Suprapubic skin (tissue), 4 donors: ENCODE data around the gene EYA3. TPM values are rescaled to one million over a fixed set of nuclear protein-coding genes. Genes with fewer than 3 reads are reported as not detected.
"Not testable (repeated sequence)": the region's sequence is repeated elsewhere in the genome, so short reads cannot be mapped to it uniquely, and the experiment has no call there.

Experiments used
- DNase-seq, 2 donors: peaks; one replicate each; pipeline ENCODE4 v3.0.0-alpha.2; 2019; ENCODE audit warnings: low spot score in 2 of 2
- H3K27ac ChIP-seq: fragments of 200-600 bp; sonication (generic); one replicate; pipeline ENCODE4 v1.5.1; 2019
- H3K27me3 ChIP-seq: fragments of 200-600 bp; sonication (generic); one replicate; pipeline ENCODE4 v1.5.1; 2019
- H3K36me3 ChIP-seq: fragments of 200-600 bp; sonication (generic); one replicate; pipeline ENCODE4 v1.5.1; 2019
- H3K4me1 ChIP-seq: fragments of 200-600 bp; sonication (generic); one replicate; pipeline ENCODE4 v1.5.1; 2019
- H3K4me3 ChIP-seq: fragments of 200-600 bp; sonication (generic); one replicate; pipeline ENCODE4 v1.5.1; 2019; ENCODE audit warnings: mild to moderate bottlenecking
- H3K9me3 ChIP-seq: fragments of 200-600 bp; sonication (generic); one replicate; pipeline ENCODE4 v1.5.1; 2019
- EP300 ChIP-seq: sonication (generic); formaldehyde crosslinking; IDR thresholded peaks from one replicate; pipeline ENCODE4 v1.6.1; 2017; ENCODE audit warnings: antibody characterized with exemption
- POLR2A ChIP-seq, 2 donors: fragments of 450-650 bp; IDR thresholded peaks; one replicate each; pipeline ENCODE4 v1.6.1; 2017; ENCODE audit warnings: antibody characterized with exemption in 2 of 2, mild to moderate bottlenecking in 2 of 2, moderate library complexity in 2 of 2
- POLR2AphosphoS5 ChIP-seq, 3 donors: sonication (generic); formaldehyde crosslinking; IDR thresholded peaks; one replicate each; pipeline ENCODE4 v1.6.1; 2017; ENCODE audit warnings: antibody characterized with exemption in 3 of 3
- WGBS: methylation state at CpG from one replicate; pipeline ENCODE4 v1.1.5; 2018; 5-methylcytosine and 5-hydroxymethylcytosine counted together
- total RNA-seq, 4 donors: library from RNA; depleted of rRNA; stranded (reverse); fragments of >200 nt; gene quantifications; one replicate each; pipeline ENCODE4 v1.1.0, GENCODE V29; 2016
- TF ChIP-seq, protein P1 (sequence below), 2 donors: fragments of 200-600 bp in 1 of 2; fragments of 450-650 bp in 1 of 2; sonication (generic) in 1 of 2; IDR thresholded peaks; one replicate each; pipeline ENCODE4 v1.5.1; 2016 to 2019; ENCODE audit warnings: antibody characterized with exemption in 2 of 2, mild to moderate bottlenecking in 1 of 2, moderate library complexity in 1 of 2

Gene EYA3
- total RNA-seq, 4 donors from 2014 or later, result 15.4 to 20.3 (median 17.2) TPM

DNA sequence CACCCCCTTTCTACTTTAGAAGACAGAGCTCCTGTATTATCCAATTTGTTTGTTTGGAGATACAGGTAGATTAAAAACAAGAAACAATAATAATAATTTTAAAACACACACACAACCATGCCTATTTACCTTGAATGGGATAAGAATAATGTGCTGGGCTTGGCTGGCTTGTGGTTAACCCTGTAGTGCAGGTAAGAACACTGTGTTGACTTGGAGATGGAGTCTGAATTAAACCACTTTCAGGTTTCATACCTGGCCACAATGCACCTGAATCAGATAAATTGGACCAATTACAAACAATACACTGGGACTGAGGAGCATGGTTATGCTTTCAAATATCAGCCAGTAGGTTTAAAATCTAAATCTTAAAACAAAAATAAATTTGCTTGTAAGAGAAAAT lies 60.8 kb downstream of the EYA3 start:
- H3K36me3 ChIP-seq, result peaks cover 19% of the 10 kb centered on the region
- H3K27me3 ChIP-seq, result no peaks in the 10 kb centered on the region
- no peak for DNase-seq
- H3K27ac ChIP-seq, result no peak overlapping the region
- H3K9me3 ChIP-seq, result no peaks in the 10 kb centered on the region
- no peaks in the 10 kb centered on the region for H3K4me1 ChIP-seq
- TF ChIP-seq POLR2AphosphoS5 (IDR thresholded peaks at IDR 0.05) (no peak), EP300 (no peak), POLR2A (IDR thresholded peaks at IDR 0.05) (no peak)
- TF ChIP-seq, protein P1, sequence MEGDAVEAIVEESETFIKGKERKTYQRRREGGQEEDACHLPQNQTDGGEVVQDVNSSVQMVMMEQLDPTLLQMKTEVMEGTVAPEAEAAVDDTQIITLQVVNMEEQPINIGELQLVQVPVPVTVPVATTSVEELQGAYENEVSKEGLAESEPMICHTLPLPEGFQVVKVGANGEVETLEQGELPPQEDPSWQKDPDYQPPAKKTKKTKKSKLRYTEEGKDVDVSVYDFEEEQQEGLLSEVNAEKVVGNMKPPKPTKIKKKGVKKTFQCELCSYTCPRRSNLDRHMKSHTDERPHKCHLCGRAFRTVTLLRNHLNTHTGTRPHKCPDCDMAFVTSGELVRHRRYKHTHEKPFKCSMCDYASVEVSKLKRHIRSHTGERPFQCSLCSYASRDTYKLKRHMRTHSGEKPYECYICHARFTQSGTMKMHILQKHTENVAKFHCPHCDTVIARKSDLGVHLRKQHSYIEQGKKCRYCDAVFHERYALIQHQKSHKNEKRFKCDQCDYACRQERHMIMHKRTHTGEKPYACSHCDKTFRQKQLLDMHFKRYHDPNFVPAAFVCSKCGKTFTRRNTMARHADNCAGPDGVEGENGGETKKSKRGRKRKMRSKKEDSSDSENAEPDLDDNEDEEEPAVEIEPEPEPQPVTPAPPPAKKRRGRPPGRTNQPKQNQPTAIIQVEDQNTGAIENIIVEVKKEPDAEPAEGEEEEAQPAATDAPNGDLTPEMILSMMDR (IDR thresholded peaks at IDR 0.05), result no peak
- H3K4me3 ChIP-seq, result no peak overlapping the region

DNA sequence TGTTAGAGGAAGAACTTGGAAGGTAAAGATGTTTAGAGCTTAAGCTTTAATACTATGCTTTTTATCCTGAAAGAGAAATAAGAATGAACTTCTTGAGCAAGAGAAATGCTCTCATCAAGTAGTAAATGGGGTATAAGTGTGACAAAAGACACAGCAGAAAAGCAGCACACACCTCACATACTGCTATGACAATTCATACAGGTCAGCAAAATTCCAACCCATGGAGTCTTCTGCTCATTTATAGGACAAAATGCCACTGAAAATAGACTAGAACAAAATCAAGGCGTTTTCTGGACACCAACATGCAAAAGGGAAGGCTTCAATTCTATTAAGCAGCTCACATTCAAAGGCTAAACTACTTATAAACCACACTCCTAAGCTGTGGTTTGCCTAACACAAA lies 61.2 kb downstream of the EYA3 start:
- no peaks in the 10 kb centered on the region for H3K9me3 ChIP-seq
- 83% methylated on average over 1 of the region's 1 CpG for WGBS
- no peak for DNase-seq
- no peaks in the 10 kb centered on the region for H3K4me1 ChIP-seq
- H3K27me3 ChIP-seq, result no peaks in the 10 kb centered on the region
- H3K4me3 ChIP-seq, result no peak overlapping the region
- H3K27ac ChIP-seq, result no peak overlapping the region
- no peak for TF ChIP-seq POLR2A (IDR thresholded peaks at IDR 0.05)
- no peak for TF ChIP-seq POLR2AphosphoS5 (IDR thresholded peaks at IDR 0.05)
- TF ChIP-seq EP300, result no peak
- TF ChIP-seq, protein P1 (IDR thresholded peaks at IDR 0.05), result no peak
- peaks cover 19% of the 10 kb centered on the region for H3K36me3 ChIP-seq

DNA sequence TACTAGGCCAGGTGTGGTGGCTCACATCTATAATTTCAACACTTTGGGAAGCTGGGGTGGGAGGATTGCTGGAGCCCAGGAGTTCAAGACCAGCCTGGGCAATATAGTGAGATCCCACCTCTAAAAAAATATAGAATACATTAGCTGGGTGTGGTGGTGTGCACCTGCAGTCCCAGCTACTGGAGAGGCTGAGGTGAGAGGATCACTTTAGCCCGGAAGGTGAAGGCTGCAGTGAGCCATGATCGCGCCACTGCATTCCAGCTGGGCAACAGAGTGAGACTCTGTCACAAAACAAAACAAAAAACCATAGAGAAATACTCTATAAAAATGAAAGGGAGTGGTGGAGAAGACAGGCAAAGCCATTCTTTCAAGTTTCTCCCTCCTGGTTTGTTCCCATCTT lies 62.1 kb downstream of the EYA3 start:
- no peak for DNase-seq
- H3K4me1 ChIP-seq, result no peaks in the 10 kb centered on the region
- WGBS, result 94% methylated on average over 3 of the region's 3 CpGs
- peaks cover 19% of the 10 kb centered on the region for H3K36me3 ChIP-seq
- no peaks in the 10 kb centered on the region for H3K9me3 ChIP-seq
- H3K4me3 ChIP-seq, result no peak overlapping the region
- H3K27me3 ChIP-seq, result no peaks in the 10 kb centered on the region
- H3K27ac ChIP-seq, result no peak overlapping the region
- TF ChIP-seq POLR2AphosphoS5 (IDR thresholded peaks at IDR 0.05) (no peak), EP300 (no peak), POLR2A (IDR thresholded peaks at IDR 0.05) (no peak)
- TF ChIP-seq, protein P1 (IDR thresholded peaks at IDR 0.05), result no peak

DNA sequence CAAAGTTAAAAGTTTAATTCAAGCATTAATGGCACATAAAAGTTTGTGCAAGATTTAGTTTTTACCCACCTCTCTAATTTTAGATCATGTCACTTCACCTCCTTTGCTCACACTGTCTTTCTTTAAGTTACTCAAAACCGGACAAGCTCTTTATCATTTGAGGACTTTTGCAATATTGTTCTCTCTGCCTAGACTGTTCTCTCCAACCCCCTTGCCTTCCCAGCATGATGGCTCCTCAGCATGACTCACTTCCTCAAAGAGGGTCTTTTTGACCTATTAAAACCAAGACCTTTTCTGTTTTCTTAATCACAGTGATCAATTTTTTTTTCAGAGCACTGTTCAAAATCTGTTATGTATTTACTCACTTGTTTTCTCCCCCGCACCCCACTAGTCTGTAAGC lies 67.3 kb downstream of the EYA3 start:
- no peak overlapping the region for H3K4me3 ChIP-seq
- TF ChIP-seq EP300 (no peak), POLR2AphosphoS5 (IDR thresholded peaks at IDR 0.05) (no peak), POLR2A (IDR thresholded peaks at IDR 0.05) (no peak)
- TF ChIP-seq, protein P1 (IDR thresholded peaks at IDR 0.05), result no peak
- H3K27me3 ChIP-seq, result no peaks in the 10 kb centered on the region
- 92% methylated on average over 2 of the region's 2 CpGs for WGBS
- H3K4me1 ChIP-seq, result no peaks in the 10 kb centered on the region
- H3K36me3 ChIP-seq, result peaks cover 22% of the 10 kb centered on the region
- no peak for DNase-seq
- no peak overlapping the region for H3K27ac ChIP-seq
- H3K9me3 ChIP-seq, result no peaks in the 10 kb centered on the region

DNA sequence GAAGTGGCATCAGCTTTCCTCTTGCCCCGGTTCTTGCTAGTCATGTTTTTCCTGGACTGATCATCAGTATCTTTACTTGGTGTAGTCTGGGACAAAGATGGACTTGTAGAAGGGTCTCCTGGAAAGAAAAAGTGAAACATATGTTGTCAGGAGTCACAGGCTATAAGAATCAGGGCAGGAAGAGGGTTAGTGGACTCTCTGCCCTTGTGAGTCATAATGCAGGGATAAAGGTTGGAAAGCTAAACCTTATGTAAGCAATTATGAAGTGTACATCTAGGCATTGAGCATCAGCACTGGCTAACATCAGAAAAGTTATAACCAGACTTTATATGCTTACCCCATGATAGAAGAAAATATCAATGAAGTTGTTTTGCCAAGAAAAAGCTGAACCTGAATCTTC lies 77.4 kb downstream of the EYA3 start:
- DNase-seq, result no peak
- H3K36me3 ChIP-seq, result peaks cover 49% of the 10 kb centered on the region

DNA sequence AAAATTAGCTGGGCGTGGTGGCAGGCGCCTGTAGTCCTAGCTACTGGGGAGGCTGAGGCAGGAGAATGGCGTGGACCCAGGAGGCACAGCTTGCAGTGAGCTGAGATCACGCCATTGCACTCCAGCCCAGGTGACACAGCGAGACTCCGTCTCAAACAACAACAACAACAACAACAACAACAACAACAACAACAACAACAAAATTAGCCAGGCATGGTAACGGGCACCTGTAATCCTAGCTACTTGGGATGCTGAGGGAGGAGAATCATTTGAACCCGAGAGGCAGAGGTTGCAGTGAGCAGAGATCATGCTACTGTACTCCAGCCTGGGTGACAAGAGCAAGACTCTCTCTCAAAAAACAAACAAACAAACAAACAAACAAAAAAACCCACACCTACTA lies 85.3 kb downstream of the EYA3 start:
- not testable (repeated sequence) for DNase-seq, H3K9me3 ChIP-seq, H3K4me3 ChIP-seq, H3K27me3 ChIP-seq, H3K4me1 ChIP-seq, H3K27ac ChIP-seq
- 94% methylated on average over 8 of the region's 8 CpGs for WGBS
- H3K36me3 ChIP-seq, result peaks cover 59% of the 10 kb centered on the region

More for the DNA sequence above, 77.4 kb downstream of the EYA3 start:
- H3K4me3 ChIP-seq, result no peak overlapping the region
- H3K4me1 ChIP-seq, result no peaks in the 10 kb centered on the region
- H3K27ac ChIP-seq, result no peak overlapping the region
- H3K9me3 ChIP-seq, result no peaks in the 10 kb centered on the region
- 88% methylated on average over 1 of the region's 1 CpG for WGBS
- no peaks in the 10 kb centered on the region for H3K27me3 ChIP-seq
- TF ChIP-seq, protein P1 (IDR thresholded peaks at IDR 0.05), result no peak
- TF ChIP-seq EP300, result no peak
- TF ChIP-seq POLR2AphosphoS5 (IDR thresholded peaks at IDR 0.05), result no peak
- TF ChIP-seq POLR2A (IDR thresholded peaks at IDR 0.05), result no peak
